VCaP (cell line): ENCODE results near the gene TEKTIP1.

Experiments
- H3K27ac ChIP-seq: fragments of 450-650 bp; 2 replicates; pipeline ENCODE4 v1.5.1; 2017
- TF ChIP-seq, protein P1 (sequence below): fragments of 450-650 bp; conservative IDR thresholded peaks from 2 replicates; pipeline ENCODE4 v1.5.1; 2017; ENCODE audit warnings: mild to moderate bottlenecking, moderate library complexity

Gene TEKTIP1

DNA sequence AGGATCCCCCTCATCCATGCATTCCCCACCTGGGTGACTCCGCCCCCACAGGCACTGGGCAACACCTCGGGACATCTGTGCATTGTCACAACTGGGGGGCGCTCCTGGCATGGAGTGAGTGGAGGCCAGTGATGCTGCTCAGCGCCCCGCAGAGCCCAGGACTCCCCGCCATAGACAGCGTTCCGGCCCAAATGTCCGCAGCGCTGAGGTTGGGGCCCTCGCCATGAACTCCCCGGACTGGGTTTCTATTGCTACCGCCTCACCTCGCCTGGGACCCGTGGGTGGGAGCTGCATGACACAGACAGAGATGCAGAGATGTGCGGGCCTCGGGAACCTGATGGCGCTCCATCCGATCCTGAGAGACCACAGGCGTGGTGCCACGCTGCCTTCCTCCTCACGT lies 28.2 kb upstream of the TEKTIP1 start:
- no peak overlapping the region for H3K27ac ChIP-seq

DNA sequence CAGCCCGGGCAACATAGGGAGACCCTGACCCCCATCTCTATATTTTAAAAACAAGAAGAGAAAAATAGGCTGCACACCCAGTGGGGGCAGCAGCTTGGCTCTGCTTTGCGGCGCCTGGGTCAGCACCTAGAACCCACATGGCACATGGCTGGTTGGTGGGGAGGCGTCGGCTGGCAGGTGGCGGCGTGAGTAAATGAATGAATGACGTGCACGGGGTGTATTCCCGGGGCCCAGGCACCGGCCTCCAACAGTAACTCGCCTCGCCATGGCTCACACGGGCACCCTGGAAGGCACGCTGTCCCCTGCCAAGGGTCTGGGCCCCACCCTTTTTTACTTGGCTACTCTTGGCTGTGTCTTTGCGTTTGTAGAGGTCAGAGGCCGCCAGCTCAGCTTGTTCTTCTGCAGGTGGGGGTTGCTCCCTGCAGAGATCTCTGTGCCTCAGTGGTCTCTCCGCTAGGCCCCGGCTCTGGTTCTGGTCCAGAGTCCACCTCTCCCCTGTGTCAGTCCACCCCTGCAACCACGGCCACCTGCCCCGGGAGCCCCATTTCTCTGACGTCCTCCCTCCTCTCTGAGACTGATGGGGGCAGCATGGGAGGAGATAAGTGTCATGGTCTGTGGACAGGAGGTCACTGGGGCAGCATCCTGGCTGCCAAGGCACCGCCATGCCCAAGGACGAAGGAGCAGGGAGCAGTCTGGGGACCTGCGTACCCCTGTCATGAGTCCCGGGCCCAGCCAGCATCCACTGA lies 27.3 kb upstream of the TEKTIP1 start:
- no peak overlapping the region for H3K27ac ChIP-seq
- TF ChIP-seq, protein P1, sequence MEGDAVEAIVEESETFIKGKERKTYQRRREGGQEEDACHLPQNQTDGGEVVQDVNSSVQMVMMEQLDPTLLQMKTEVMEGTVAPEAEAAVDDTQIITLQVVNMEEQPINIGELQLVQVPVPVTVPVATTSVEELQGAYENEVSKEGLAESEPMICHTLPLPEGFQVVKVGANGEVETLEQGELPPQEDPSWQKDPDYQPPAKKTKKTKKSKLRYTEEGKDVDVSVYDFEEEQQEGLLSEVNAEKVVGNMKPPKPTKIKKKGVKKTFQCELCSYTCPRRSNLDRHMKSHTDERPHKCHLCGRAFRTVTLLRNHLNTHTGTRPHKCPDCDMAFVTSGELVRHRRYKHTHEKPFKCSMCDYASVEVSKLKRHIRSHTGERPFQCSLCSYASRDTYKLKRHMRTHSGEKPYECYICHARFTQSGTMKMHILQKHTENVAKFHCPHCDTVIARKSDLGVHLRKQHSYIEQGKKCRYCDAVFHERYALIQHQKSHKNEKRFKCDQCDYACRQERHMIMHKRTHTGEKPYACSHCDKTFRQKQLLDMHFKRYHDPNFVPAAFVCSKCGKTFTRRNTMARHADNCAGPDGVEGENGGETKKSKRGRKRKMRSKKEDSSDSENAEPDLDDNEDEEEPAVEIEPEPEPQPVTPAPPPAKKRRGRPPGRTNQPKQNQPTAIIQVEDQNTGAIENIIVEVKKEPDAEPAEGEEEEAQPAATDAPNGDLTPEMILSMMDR = no peak

More for the DNA sequence above, 28.2 kb upstream of the TEKTIP1 start:
- TF ChIP-seq, protein P1 = no peak

DNA sequence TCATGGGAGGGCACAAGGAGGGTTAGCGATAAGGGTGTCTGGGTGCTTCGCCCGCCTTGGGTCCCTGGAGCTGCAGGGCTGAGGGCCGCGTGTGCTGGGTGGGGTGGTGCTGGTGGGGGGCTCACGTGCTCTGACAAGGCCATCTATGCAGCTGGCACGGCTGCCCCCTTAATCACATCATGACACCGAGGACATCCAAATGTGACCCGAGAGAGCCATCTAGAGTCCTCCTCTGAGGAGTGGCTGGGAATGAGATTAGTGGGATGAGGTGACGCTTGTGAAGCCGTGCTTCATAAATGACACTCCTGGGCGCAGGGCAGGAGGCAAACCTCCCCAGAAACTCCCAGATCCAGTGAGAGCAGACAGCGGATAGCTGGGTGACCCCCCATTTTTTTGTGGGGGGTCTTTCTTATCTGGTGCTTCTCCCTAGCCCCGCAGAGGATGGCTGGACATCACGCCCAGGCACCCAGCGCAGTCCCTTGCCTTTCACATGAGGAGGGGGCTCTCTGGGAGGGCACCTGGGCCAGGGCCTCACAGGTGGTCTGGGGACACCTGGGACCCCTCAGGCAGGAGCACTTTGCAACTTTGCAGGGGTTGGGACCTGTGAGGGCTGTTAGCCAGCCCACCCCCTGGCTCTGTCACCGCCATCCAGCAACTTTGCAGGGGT lies 26.3 kb upstream of the TEKTIP1 start:
- H3K27ac ChIP-seq = no peak overlapping the region
- TF ChIP-seq, protein P1 = no peak

DNA sequence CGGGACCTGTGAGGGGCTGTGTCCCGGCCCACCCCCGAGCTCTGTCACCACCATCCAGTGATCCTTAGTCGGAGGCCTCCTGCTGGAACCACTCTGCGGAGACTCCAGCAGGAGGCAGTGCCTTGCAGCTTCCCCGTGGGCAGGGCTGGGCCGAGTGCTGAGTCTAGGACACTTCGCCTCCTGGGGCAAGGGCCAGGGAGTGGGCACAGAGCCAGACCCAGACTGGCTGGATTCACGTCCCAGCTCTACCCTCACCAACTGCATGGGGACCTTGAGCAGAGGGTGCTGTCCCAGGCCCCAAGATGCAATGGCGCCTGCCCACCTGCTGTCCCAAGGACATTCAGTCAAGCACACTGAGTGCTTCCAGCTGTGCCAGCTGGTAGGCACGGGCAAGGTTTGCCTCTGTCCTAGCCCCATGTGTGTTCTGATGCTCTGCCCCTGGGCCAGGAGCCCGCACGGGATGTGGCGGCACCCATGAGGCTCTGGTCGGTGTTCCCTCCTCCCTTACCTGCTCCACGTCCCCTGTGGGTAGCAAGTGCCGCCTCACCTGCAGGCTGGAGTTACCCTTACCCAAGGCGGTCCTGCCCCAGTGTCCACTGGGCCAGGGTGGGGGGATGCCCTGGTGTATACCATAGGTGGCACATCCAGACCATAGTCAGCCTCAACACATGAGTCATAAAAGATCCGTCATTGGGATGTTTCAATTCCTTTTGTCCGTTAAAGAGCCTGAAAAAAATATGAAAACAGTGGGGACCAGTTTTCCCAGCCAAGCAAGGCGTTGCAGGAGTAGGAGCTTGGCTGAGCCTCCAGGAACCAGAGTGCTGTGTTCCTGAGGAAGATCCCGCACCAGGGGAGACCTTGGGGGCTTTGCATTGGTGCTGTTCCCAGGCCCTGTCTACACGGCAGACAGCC lies 25.5 kb upstream of the TEKTIP1 start:
- H3K27ac ChIP-seq = no peak overlapping the region

DNA sequence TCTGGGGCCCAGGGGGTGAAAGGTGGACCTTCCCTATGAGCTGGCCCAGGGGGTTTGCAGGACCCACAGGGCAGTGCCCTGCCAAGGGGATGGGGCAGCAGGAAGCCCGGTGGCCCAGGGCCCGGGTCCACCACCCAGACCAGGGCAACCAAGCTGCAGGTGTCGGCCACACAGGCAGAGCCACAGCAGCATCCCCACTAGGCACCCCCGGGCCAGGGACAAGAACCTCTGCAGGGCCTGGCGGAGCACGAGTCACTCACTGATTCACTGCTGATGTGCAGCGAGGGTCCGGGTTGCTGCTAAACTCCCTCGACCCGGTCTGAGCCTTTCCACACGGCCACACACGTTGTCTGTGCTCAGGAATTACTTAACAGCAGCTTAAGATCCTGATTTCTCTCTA lies 24.0 kb upstream of the TEKTIP1 start:
- TF ChIP-seq, protein P1 = no peak
- no peak overlapping the region for H3K27ac ChIP-seq

More for the DNA sequence above, 25.5 kb upstream of the TEKTIP1 start:
- TF ChIP-seq, protein P1 = no peak

DNA sequence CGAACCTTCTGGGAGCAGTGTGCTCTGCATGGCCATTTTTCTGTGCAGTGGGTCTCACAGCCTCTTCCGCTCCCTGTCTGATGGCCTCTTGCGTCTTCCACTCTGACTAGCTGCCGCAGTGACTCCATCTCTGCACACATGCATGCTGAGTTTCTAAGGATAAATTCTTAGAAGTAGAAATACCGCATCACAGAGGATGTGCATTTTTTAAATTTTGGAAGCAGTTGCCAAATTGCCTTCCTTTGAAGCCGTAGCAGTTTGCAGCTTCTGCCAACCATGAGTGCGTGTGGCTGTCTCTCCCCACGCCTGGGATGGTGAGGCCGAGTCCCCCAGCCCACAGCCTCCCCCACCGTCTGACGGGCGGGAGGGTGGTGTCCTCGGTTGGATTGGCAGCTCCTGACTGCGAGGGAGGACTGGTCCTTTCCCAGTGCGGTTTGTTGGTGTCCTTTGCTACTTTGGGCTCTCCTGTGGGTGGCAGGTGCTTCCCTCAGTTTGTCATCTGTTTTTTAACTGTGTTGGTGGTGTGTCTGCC lies 23.0 kb upstream of the TEKTIP1 start:
- TF ChIP-seq, protein P1 = no peak
- H3K27ac ChIP-seq = no peak overlapping the region
